ENCODE data around the gene CBLB.

Gene CBLB

DNA sequence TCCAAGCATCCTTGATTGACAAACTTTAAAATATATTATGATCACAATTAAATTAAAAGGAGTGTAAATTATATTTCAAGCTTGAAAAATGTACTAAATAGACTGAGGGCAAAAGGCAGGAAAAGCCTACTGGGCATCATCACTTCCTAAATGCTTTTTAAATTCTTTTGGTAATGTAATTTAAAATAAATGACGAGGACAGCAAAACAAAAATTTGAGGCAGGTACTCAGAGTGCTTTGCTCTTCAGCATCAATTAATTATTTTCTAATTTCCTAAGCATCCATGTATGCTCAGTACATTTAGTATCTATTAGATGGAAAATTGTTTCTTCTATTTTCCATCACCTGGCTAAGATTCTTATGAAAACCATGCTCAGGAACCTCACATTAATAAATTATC is 5.2 kb downstream of the CBLB start:
- Histone ChIP-seq H3K36me3 (ENCODE audit: insufficient read depth, low read length) (peaks cover 41% of the 10 kb centered on the region), H3K27ac (ENCODE audit: low read depth, low read length) (no peak overlapping the region), H3K4me1 (ENCODE audit: control insufficient read depth, insufficient read depth, low read length, unreplicated experiment) (peaks cover 29% of the 10 kb centered on the region), H3K79me2 (ENCODE audit: control insufficient read depth, insufficient read depth, low read length, unreplicated experiment) (peaks cover 80% of the 10 kb centered on the region), H2AFZ (ENCODE audit: low read length, unreplicated experiment) (no peak overlapping the region), H3K27me3 (ENCODE audit: insufficient read depth, low read length) (no peaks in the 10 kb centered on the region), H3K4me3 (ENCODE audit: low read depth, low read length) (no peak overlapping the region)

DNA sequence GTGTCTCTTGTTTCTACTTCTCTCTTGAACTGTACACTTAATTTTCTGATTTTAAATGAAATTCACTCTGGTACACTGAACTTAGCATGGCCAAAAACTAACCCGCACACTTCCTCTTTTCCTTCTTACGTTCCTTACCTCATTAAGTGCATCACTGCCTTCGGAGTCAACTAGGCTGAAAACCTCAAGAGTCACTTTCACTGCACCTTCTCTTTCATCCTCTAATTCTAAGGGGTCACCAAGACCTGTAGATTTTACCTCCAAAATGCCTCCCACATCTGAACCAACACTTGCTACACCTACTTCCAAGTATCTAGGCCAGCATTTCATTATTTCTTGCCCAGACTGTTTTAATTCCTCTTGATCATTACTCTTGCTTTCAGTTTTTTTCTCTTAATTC is 6.6 kb downstream of the CBLB start:
- Histone ChIP-seq H3K4me1 (ENCODE audit: control insufficient read depth, insufficient read depth, low read length, unreplicated experiment) (peaks cover 29% of the 10 kb centered on the region), H3K27me3 (ENCODE audit: insufficient read depth, low read length) (no peaks in the 10 kb centered on the region), H3K27ac (ENCODE audit: low read depth, low read length) (no peak overlapping the region), H2AFZ (ENCODE audit: low read length, unreplicated experiment) (no peak overlapping the region), H3K36me3 (ENCODE audit: insufficient read depth, low read length) (peaks cover 41% of the 10 kb centered on the region), H3K79me2 (ENCODE audit: control insufficient read depth, insufficient read depth, low read length, unreplicated experiment) (peaks cover 77% of the 10 kb centered on the region), H3K4me3 (ENCODE audit: low read depth, low read length) (no peak overlapping the region)

DNA sequence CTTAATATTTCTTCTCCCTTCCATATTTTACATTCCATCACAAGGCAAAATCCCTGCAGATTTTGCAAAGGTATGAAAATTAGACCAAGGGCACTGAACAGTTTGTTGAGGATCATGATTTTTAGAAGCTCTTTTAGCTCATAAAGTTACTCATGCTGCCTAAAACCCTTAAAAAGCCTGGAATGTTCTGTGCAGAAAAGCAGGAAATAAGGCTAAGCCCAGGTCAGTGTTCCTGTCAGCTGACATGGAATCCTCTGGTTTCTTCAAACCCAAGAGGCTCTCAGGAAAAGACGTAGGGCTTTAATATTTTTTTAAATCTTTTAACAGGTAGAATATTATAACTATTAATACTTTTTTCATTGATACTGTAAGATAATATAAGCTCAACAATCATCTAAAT is 8.2 kb downstream of the CBLB start:
- H3K4me3 ChIP-seq (ENCODE audit: low read depth, low read length) = no peak overlapping the region
- peaks cover 61% of the 10 kb centered on the region for H3K79me2 ChIP-seq (ENCODE audit: control insufficient read depth, insufficient read depth, low read length, unreplicated experiment)
- no peaks in the 10 kb centered on the region for H3K27me3 ChIP-seq (ENCODE audit: insufficient read depth, low read length)
- H3K27ac ChIP-seq (ENCODE audit: low read depth, low read length) = no peak overlapping the region
- H2AFZ ChIP-seq (ENCODE audit: low read length, unreplicated experiment) = no peak overlapping the region
- H3K4me1 ChIP-seq (ENCODE audit: control insufficient read depth, insufficient read depth, low read length, unreplicated experiment) = peaks cover 18% of the 10 kb centered on the region
- peaks cover 43% of the 10 kb centered on the region for H3K36me3 ChIP-seq (ENCODE audit: insufficient read depth, low read length)

DNA sequence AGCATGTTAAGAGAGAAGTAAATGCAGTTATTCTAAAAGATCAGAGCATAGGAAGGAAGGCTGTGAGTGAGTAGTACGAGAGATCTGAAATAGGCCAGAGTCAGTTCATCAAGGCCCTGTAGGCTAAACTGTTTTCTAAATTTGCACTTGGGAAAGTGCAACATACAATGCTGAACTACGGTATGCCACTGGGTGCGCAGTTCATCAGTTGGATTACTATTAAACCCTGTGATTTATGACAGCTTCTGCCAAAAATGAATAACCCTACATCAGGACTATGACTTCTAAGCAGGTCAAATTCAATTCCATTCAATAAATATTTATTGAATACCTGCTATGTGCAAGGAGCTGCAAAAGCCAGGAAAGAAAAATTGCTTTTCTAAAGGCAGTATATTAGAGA is 10.8 kb downstream of the CBLB start:
- H3K36me3 ChIP-seq (ENCODE audit: insufficient read depth, low read length) = peaks cover 42% of the 10 kb centered on the region
- H2AFZ ChIP-seq (ENCODE audit: low read length, unreplicated experiment) = no peak overlapping the region
- H3K4me1 ChIP-seq (ENCODE audit: control insufficient read depth, insufficient read depth, low read length, unreplicated experiment) = no peaks in the 10 kb centered on the region
- H3K27ac ChIP-seq (ENCODE audit: low read depth, low read length) = no peak overlapping the region
- H3K4me3 ChIP-seq (ENCODE audit: low read depth, low read length) = no peak overlapping the region
- H3K27me3 ChIP-seq (ENCODE audit: insufficient read depth, low read length) = no peaks in the 10 kb centered on the region
- H3K79me2 ChIP-seq (ENCODE audit: control insufficient read depth, insufficient read depth, low read length, unreplicated experiment) = peaks cover 45% of the 10 kb centered on the region

DNA sequence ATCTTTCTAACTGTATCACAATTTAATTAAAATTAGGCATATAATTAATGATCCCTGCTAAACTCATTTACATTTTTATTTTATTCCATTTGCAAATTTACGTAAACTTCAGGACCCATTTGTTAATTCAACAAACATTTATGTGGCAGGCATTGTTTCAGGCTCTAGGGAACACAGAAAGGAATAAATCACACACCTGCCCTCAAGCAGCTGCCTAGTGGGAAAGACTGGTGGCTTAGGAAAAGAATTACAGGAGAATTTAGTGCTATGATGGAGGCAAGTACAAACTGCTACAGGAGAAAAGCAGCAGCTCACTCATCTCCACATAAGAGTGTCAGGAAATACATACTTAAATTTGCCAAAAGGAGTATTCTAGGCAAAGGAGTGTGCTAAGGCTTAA is 11.2 kb downstream of the CBLB start:
- Histone ChIP-seq H3K4me1 (ENCODE audit: control insufficient read depth, insufficient read depth, low read length, unreplicated experiment) (no peaks in the 10 kb centered on the region), H3K4me3 (ENCODE audit: low read depth, low read length) (no peak overlapping the region), H3K36me3 (ENCODE audit: insufficient read depth, low read length) (peaks cover 40% of the 10 kb centered on the region), H3K27ac (ENCODE audit: low read depth, low read length) (no peak overlapping the region), H3K79me2 (ENCODE audit: control insufficient read depth, insufficient read depth, low read length, unreplicated experiment) (peaks cover 41% of the 10 kb centered on the region), H2AFZ (ENCODE audit: low read length, unreplicated experiment) (no peak overlapping the region), H3K27me3 (ENCODE audit: insufficient read depth, low read length) (no peaks in the 10 kb centered on the region)

DNA sequence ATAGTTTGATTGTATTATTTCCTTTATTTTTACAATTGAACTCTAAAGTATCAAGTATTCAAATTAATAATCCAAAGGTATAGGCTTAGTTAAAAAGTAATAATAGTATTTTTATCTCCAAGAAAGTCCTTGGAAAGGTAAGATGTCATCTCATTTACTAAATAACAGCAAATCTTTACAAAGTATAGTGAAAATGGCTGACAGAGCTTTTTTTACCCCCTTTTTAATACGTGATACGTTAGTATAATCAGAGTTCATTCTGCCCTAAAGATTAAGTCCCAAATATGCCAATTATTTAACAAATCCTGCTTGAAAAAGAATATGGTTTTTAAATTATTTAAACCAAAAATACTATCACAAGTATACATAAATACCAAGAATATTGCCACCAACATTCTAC is 12.2 kb downstream of the CBLB start:
- Histone ChIP-seq H3K27me3 (ENCODE audit: insufficient read depth, low read length) (no peaks in the 10 kb centered on the region), H3K27ac (ENCODE audit: low read depth, low read length) (no peak overlapping the region), H3K79me2 (ENCODE audit: control insufficient read depth, insufficient read depth, low read length, unreplicated experiment) (peaks cover 31% of the 10 kb centered on the region), H3K4me1 (ENCODE audit: control insufficient read depth, insufficient read depth, low read length, unreplicated experiment) (no peaks in the 10 kb centered on the region), H3K4me3 (ENCODE audit: low read depth, low read length) (no peak overlapping the region), H2AFZ (ENCODE audit: low read length, unreplicated experiment) (no peak overlapping the region), H3K36me3 (ENCODE audit: insufficient read depth, low read length) (peaks cover 34% of the 10 kb centered on the region)

DNA sequence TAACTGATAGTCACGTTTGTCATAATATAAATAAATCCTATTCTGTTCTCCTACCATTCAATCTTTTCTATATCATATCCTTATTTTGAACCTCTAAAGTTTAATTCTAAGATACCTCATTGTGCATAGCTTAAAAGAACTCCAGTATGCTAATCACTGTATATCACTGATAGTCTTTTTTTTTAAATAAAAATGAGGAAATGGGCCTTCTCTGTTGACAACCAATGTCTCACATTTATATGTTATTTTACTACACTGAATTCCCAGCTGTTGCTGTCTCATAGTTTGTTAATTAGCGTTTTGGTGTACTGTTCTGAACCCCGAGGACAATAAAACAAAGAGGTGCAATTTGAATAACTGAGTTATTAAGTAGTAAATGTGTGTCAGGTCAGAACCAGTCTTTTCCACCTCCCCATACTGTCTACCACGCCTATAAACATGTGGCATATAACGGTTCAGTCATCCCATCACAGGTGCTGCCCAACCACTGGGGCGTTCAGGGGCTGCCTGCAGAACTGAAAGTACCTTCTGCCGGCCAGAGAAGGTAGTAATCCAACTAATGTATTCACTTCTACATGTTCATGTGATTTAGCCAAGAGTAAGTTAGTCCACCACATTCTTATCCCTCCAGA is 14.9 kb downstream of the CBLB start:
- no peak overlapping the region for H3K4me3 ChIP-seq (ENCODE audit: low read depth, low read length)
- H3K27ac ChIP-seq (ENCODE audit: low read depth, low read length) = no peak overlapping the region
- peaks cover 18% of the 10 kb centered on the region for H3K79me2 ChIP-seq (ENCODE audit: control insufficient read depth, insufficient read depth, low read length, unreplicated experiment)
- H2AFZ ChIP-seq (ENCODE audit: low read length, unreplicated experiment) = no peak overlapping the region
- H3K27me3 ChIP-seq (ENCODE audit: insufficient read depth, low read length) = no peaks in the 10 kb centered on the region
- H3K4me1 ChIP-seq (ENCODE audit: control insufficient read depth, insufficient read depth, low read length, unreplicated experiment) = no peaks in the 10 kb centered on the region
- peaks cover 43% of the 10 kb centered on the region for H3K36me3 ChIP-seq (ENCODE audit: insufficient read depth, low read length)

DNA sequence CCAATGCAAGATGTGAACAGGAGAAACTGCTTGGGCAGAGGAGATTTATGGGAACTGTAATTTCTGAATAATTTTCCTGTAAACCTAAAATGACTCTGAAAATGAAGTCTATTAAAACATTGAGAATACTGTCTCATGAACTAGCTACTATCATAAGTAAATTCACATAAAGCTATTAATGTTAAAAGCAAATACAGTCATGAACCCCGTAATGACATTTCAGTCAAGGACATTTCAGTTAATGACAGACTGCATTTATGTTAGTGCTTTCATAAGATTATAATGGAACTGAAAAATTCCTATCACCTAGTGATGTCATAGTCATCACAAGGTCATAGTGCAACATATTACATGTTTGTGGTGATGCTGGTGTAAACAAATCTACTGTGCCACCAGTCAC is 17.2 kb downstream of the CBLB start:
- H3K4me3 ChIP-seq (ENCODE audit: low read depth, low read length) = no peak overlapping the region
- H3K27me3 ChIP-seq (ENCODE audit: insufficient read depth, low read length) = no peaks in the 10 kb centered on the region
- H3K4me1 ChIP-seq (ENCODE audit: control insufficient read depth, insufficient read depth, low read length, unreplicated experiment) = peaks cover 9% of the 10 kb centered on the region
- H3K79me2 ChIP-seq (ENCODE audit: control insufficient read depth, insufficient read depth, low read length, unreplicated experiment) = peaks cover 11% of the 10 kb centered on the region
- H2AFZ ChIP-seq (ENCODE audit: low read length, unreplicated experiment) = no peak overlapping the region
- H3K27ac ChIP-seq (ENCODE audit: low read depth, low read length) = no peak overlapping the region
- H3K36me3 ChIP-seq (ENCODE audit: insufficient read depth, low read length) = peaks cover 44% of the 10 kb centered on the region

DNA sequence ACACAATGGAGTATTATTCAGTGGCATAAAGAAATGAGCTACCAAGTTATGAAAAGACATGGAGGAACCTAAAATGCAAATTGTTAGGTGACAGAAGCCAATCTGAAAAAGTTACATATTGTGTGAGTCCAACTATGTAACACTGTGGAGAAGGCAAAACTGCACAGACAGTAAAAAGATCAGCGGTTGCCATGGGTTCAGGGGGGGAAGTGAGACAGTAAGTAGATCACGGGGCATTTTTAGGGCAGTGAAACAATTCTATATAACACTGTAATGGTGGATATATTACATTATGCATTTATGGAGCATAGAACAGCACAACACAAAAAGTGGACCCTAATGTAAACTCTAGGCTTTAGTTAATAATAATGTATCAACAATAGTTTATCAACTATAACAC is 17.6 kb downstream of the CBLB start:
- no peak overlapping the region for H2AFZ ChIP-seq (ENCODE audit: low read length, unreplicated experiment)
- no peak overlapping the region for H3K27ac ChIP-seq (ENCODE audit: low read depth, low read length)
- H3K27me3 ChIP-seq (ENCODE audit: insufficient read depth, low read length) = no peaks in the 10 kb centered on the region
- H3K36me3 ChIP-seq (ENCODE audit: insufficient read depth, low read length) = peaks cover 44% of the 10 kb centered on the region
- peaks cover 10% of the 10 kb centered on the region for H3K4me1 ChIP-seq (ENCODE audit: control insufficient read depth, insufficient read depth, low read length, unreplicated experiment)
- H3K79me2 ChIP-seq (ENCODE audit: control insufficient read depth, insufficient read depth, low read length, unreplicated experiment) = peaks cover 11% of the 10 kb centered on the region
- no peak overlapping the region for H3K4me3 ChIP-seq (ENCODE audit: low read depth, low read length)

DNA sequence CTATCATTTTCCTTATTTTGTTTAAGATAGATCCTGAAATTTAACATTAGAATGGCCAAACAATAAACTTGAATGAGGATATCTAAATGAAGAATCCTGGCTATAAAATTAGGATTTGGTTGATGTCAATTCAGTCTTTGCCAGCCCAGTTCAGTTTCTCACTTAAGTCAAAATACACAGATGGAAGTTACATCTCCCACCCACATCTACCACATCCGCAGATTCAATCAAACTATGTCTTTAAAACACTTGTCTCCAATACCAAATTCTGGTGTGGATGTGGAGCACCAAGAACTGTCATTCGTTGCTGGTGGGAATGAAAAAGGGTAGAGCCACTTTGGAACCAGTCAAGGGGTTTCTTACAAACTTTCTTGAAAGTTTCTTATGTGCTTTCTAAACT is 18.2 kb downstream of the CBLB start:
- Histone ChIP-seq H3K27ac (ENCODE audit: low read depth, low read length) (no peak overlapping the region), H3K4me1 (ENCODE audit: control insufficient read depth, insufficient read depth, low read length, unreplicated experiment) (peaks cover 10% of the 10 kb centered on the region), H2AFZ (ENCODE audit: low read length, unreplicated experiment) (no peak overlapping the region), H3K4me3 (ENCODE audit: low read depth, low read length) (no peak overlapping the region), H3K79me2 (ENCODE audit: control insufficient read depth, insufficient read depth, low read length, unreplicated experiment) (peaks cover 11% of the 10 kb centered on the region), H3K27me3 (ENCODE audit: insufficient read depth, low read length) (no peaks in the 10 kb centered on the region), H3K36me3 (ENCODE audit: insufficient read depth, low read length) (peaks cover 40% of the 10 kb centered on the region)

DNA sequence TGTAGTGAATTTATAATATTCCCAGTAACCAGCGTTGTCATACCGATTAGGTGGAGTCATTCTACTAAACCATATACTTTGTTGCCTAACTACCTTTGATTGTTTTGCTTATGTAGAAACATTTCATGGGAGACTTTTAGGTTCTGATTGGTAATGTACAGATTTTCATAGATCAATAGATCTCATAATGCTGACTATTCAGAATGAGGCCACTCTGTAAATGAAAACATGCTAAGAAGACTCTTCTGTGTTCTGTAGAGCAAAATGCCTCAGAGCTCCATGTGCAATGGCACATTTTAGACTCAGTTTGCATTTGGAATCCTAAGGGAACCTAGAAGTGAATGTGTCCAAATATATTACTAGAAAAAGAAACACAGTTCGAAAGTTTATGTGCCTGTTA is 20.0 kb downstream of the CBLB start:
- Histone ChIP-seq H3K27ac (ENCODE audit: low read depth, low read length) (no peak overlapping the region), H3K4me3 (ENCODE audit: low read depth, low read length) (no peak overlapping the region), H3K27me3 (ENCODE audit: insufficient read depth, low read length) (no peaks in the 10 kb centered on the region), H3K36me3 (ENCODE audit: insufficient read depth, low read length) (peaks cover 33% of the 10 kb centered on the region), H3K4me1 (ENCODE audit: control insufficient read depth, insufficient read depth, low read length, unreplicated experiment) (peaks cover 13% of the 10 kb centered on the region), H2AFZ (ENCODE audit: low read length, unreplicated experiment) (no peak overlapping the region), H3K79me2 (ENCODE audit: control insufficient read depth, insufficient read depth, low read length, unreplicated experiment) (peaks cover 10% of the 10 kb centered on the region)
